Testis (tissue), 3 donors: ENCODE measurements around the gene FRYL. TPM values are rescaled to one million over a fixed set of nuclear protein-coding genes. Genes with fewer than 3 reads are reported as not detected.
A peak's percentile ranks its signal among the peaks of the same experiment; 100 is the strongest.

Experiments
- DNase-seq: peaks from one replicate; pipeline ENCODE4 v3.0.0-alpha.2; 2019
- H3K27ac ChIP-seq, 2 donors: fragments of 200-600 bp; sonication (generic); one replicate each; pipeline ENCODE4 v1.5.1; 2019
- H3K27me3 ChIP-seq: fragments of 200-600 bp; sonication (generic); one replicate; pipeline ENCODE4 v1.5.1; 2019
- H3K36me3 ChIP-seq: fragments of 200-600 bp; sonication (generic); one replicate; pipeline ENCODE4 v1.5.1; 2017; ENCODE audit warnings: low read depth; ENCODE audit errors: missing control alignments
- H3K4me1 ChIP-seq: fragments of 200-600 bp; sonication (generic); one replicate; pipeline ENCODE4 v1.5.1; 2019
- H3K4me3 ChIP-seq, 2 donors: fragments of 200-600 bp; sonication (generic); one replicate each; pipeline ENCODE4 v1.5.1; 2017 to 2019
- H3K9me3 ChIP-seq: fragments of 200-600 bp; sonication (generic); one replicate; pipeline ENCODE4 v1.5.1; 2017
- CTCF ChIP-seq, 3 experiments: fragments of 450-650 bp in 2 of 3; fragments of 200-600 bp in 1 of 3; sonication (generic) in 1 of 3; IDR thresholded peaks; one replicate each; pipeline ENCODE4 v1.5.1; 2016 to 2019; ENCODE audit warnings: antibody characterized with exemption in 3 of 3, mild to moderate bottlenecking in 2 of 3, moderate library complexity in 1 of 3
- POLR2A ChIP-seq: fragments of 450-650 bp; IDR thresholded peaks from one replicate; pipeline ENCODE4 v1.6.1; 2017; ENCODE audit warnings: antibody characterized with exemption, mild to moderate bottlenecking, moderate library complexity
- WGBS, 2 donors: methylation state at CpG; one replicate each; pipeline ENCODE4 v1.1.5; 2018; 5-methylcytosine and 5-hydroxymethylcytosine counted together
- intact Hi-C: fragments of 100-400 bp; cut with DNase I; formaldehyde crosslinking; loops from one replicate; pipeline ENCODE4 v1.15.1; 2023; ENCODE audit warnings: low total_unique reads
- polyA plus RNA-seq: library from polyadenylated mRNA; stranded (reverse); fragments of 350-450 nt; fragmentation: Illumina TruSeq; extraction: RNeasy Lipid Tissue Mini Kit (QIAGEN cat#74804); gene quantifications from one replicate; pipeline ENCODE4 v1.2.3, GENCODE V29; 2014; ENCODE audit warnings: low read depth, low replicate concordance; ENCODE audit not compliant: insufficient read depth
- total RNA-seq, 2 donors: library from RNA; depleted of rRNA; stranded (reverse); fragments of >200 nt; gene quantifications; one replicate each; pipeline ENCODE4 v1.2.3, GENCODE V29; 2016

The FRYL gene
- total and polyA plus RNA-seq, 3 donors from 2014 or later = 22.5 to 70.6 (median 55.0) TPM

GRCh38 chr4:48489683-48490011, 290.4 kb downstream of the FRYL start:
- no peaks in the 10 kb centered on the region for H3K9me3 ChIP-seq
- no peaks in the 10 kb centered on the region for H3K36me3 ChIP-seq
- no peaks in the 10 kb centered on the region for H3K4me1 ChIP-seq
- no peaks in the 10 kb centered on the region for H3K27me3 ChIP-seq
- H3K4me3 ChIP-seq = peak overlapping the region; percentile 37 to 43
- WGBS, 2 donors = 20 to 29% methylated on average over 13 to 14 of the region's 14 CpGs
- intact Hi-C loops = no loop called here
- no peak overlapping the region for H3K27ac ChIP-seq
- no peak for DNase-seq
- TF ChIP-seq CTCF (IDR thresholded peaks at IDR 0.05) (no peak), POLR2A (no peak)

- intact Hi-C loops = no loop called here
- WGBS, 2 donors = 29 to 53% methylated on average over 22 of the region's 22 CpGs
- H3K4me1 ChIP-seq = peaks cover 3% of the 10 kb centered on the region
- no peak overlapping the region for H3K27ac ChIP-seq
- H3K4me3 ChIP-seq = no peak overlapping the region
- no peak for DNase-seq
- H3K27me3 ChIP-seq = no peaks in the 10 kb centered on the region
- H3K36me3 ChIP-seq = no peaks in the 10 kb centered on the region
- H3K9me3 ChIP-seq = no peaks in the 10 kb centered on the region
- TF ChIP-seq CTCF (IDR thresholded peaks at IDR 0.05) = no peak
- TF ChIP-seq POLR2A = no peak
These were observed 295.4 kb downstream of the FRYL start for GRCh38 chr4:48484494-48485168.

- no peaks in the 10 kb centered on the region for H3K9me3 ChIP-seq
- DNase-seq = no peak
- TF ChIP-seq POLR2A (no peak), CTCF (IDR thresholded peaks at IDR 0.05) (no peak)
- no peak overlapping the region for H3K27ac ChIP-seq
- intact Hi-C loops = no loop called here
- no peaks in the 10 kb centered on the region for H3K36me3 ChIP-seq
- WGBS, 2 donors = 8 to 12% methylated on average over 8 to 46 of the region's 66 CpGs
- peaks cover 3% of the 10 kb centered on the region for H3K4me1 ChIP-seq
- no peaks in the 10 kb centered on the region for H3K27me3 ChIP-seq
- peak overlapping the region; percentile 32 to 41 for H3K4me3 ChIP-seq
These were observed 296.1 kb downstream of the FRYL start for GRCh38 chr4:48483777-48484493.

GRCh38 chr4:48483006-48483776, 296.9 kb downstream of the FRYL start, which contains the start of gene SLC10A4:
Gene SLC10A4, plus strand, starts transcription at chr4:48483343. Its CDS starts 219 bp downstream, at chr4:48483562.
- 3 to 5% methylated on average over 22 to 24 of the region's 85 CpGs for WGBS, 2 donors
- intact Hi-C loops = no loop called here
- Histone ChIP-seq H3K27me3 (no peaks in the 10 kb centered on the region), H3K4me3 (peak within 1 kb of the TSS; percentile 32 to 41), H3K36me3 (no peaks in the 10 kb centered on the region), H3K27ac (no peak within 1 kb of the TSS), H3K9me3 (no peaks in the 10 kb centered on the region), H3K4me1 (peaks cover 3% of the 10 kb centered on the region)
- TF ChIP-seq CTCF (IDR thresholded peaks at IDR 0.05) = no peak
- no peak for TF ChIP-seq POLR2A
- DNase-seq = no peak
